Heart left ventricle (tissue), 16 donors: ENCODE measurements around the gene TRPM7. TPM values are rescaled to one million over a fixed set of nuclear protein-coding genes. Genes with fewer than 3 reads are reported as not detected.
A peak's percentile ranks its signal among the peaks of the same experiment; 100 is the strongest.

Experiments
- ATAC-seq, 4 donors: fragments of 200-7000 bp; cut with Tn5 transposase; one replicate each; pipeline ENCODE4 v1.9.1; 2020 to 2022; ENCODE audit warnings: moderate library complexity in 4 of 4, mild to moderate bottlenecking in 3 of 4, moderate number of reproducible peaks in 1 of 4
- DNase-seq, 5 donors: peaks; one replicate each; pipeline ENCODE4 v3.0.0-alpha.2; 2020
- H3K27ac ChIP-seq, 12 donors: fragments of 200-600 bp; sonication (generic) in 4 of 12; one replicate each; pipeline versions ENCODE4 v1.5.0 to v1.8.0; 2016 to 2022; ENCODE audit warnings: mild to moderate bottlenecking in 2 of 12
- H3K27me3 ChIP-seq, 9 donors: fragments of 200-600 bp; sonication (generic) in 2 of 9; one replicate each; pipeline versions ENCODE4 v1.5.1 to v1.8.0; 2016 to 2022; ENCODE audit warnings: mild to moderate bottlenecking in 3 of 9
- H3K36me3 ChIP-seq, 9 donors: fragments of 200-600 bp; sonication (generic) in 2 of 9; one replicate each; pipeline versions ENCODE4 v1.5.0 to v1.8.0; 2018 to 2022; ENCODE audit warnings: mild to moderate bottlenecking in 2 of 9
- H3K4me1 ChIP-seq, 12 donors: fragments of 200-600 bp; sonication (generic) in 4 of 12; one replicate each; pipeline versions ENCODE4 v1.5.0 to v1.8.0; 2016 to 2022; ENCODE audit warnings: mild to moderate bottlenecking in 3 of 12
- H3K4me3 ChIP-seq, 12 donors: fragments of 200-600 bp; sonication (generic) in 4 of 12; one replicate each; pipeline versions ENCODE4 v1.5.0 to v1.8.0; 2017 to 2022; ENCODE audit warnings: mild to moderate bottlenecking in 9 of 12, moderate library complexity in 4 of 12
- H3K9me3 ChIP-seq, 12 donors: fragments of 200-600 bp; sonication (generic) in 4 of 12; one replicate each; pipeline versions ENCODE4 v1.5.0 to v1.8.0; 2016 to 2022; ENCODE audit warnings: mild to moderate bottlenecking in 1 of 12
- POLR2A ChIP-seq, 2 donors: fragments of 450-650 bp; IDR thresholded peaks; one replicate each; pipeline ENCODE4 v1.6.1; 2017; ENCODE audit warnings: antibody characterized with exemption in 2 of 2, mild to moderate bottlenecking in 2 of 2, moderate library complexity in 2 of 2
- WGBS, 4 donors: extraction: QIAGEN DNeasy Blood & Tissue Kit in 2 of 4; methylation state at CpG; one replicate each; pipeline versions ENCODE4 v1.1.5 to v1.1.7; 2013 to 2018; 5-methylcytosine and 5-hydroxymethylcytosine counted together
- intact Hi-C, 10 donors: fragments of 100-400 bp; cut with DNase I; formaldehyde crosslinking; loops; one replicate each; pipeline versions ENCODE4 v1.11.1 to v1.14.2; 2022
- long read RNA-seq, 3 donors: library from polyadenylated mRNA; unstranded; transcript quantifications; one replicate each; pipeline ENCODE4 v2.0.0, GENCODE V29; 2020 to 2021
- polyA plus RNA-seq, 2 donors: library from polyadenylated mRNA; stranded (reverse); fragments of 200-250 nt; gene quantifications; one replicate each; pipeline ENCODE4 v1.2.3, GENCODE V29; 2013
- total RNA-seq, 9 donors: library from RNA; depleted of rRNA in 2 of 9; stranded (reverse); fragments of >200 nt in 2 of 9; fragmentation: NEBNext Ultra II Directional in 3 of 9; extraction: Animal tissue kit (Norgen Biotek cat#: 25700) in 3 of 9; gene quantifications; one replicate each; pipeline versions ENCODE4 v1.1.0 to v1.2.4, GENCODE V29; 2016 to 2023
- TF ChIP-seq, protein P1 (sequence below), 12 donors: fragments of 200-600 bp; sonication (generic) in 4 of 12; IDR thresholded peaks; one replicate each; pipeline versions ENCODE4 v1.5.0 to v1.8.0; 2018 to 2022; ENCODE audit warnings: antibody characterized with exemption in 12 of 12, mild to moderate bottlenecking in 5 of 12
- donor health status: ischemic (EF 13 %, LVEDD 7.1; RV severe dilation, severe dysfunction).
- donor health status: healthy with polysubstance abuse.
- donor health status: DM: no; HTN: yes; CAD: no.
- donor health status: DM: no; HTN: no; CAD: no.
- donor health status: ischemic (EF 25% LVEDD 6.9; RV normal size, moderate dysfunction).
- donor health status: ischemic (EF 25% LVEDD 5.7; RV mildly dilated, moderate dysfunction).
- donor health status: healthy.
- donor health status: DM: yes; HTN: yes; CAD: no.
- donor health status: ischemic (EF 35%, LVEDD 5.7; RV mildly dilated, moderate dysfunction).
- donor health status: nonischemic (EF 11% LVEDD 7.7; RV severe dilation, severe dysfunction).
- donor health status: DM: yes; HTN: yes; CAD: no.
- donor health status: PGD.
- donor health status: ischemic (EF 29% LVEDD 5.4; RV normal size, mild dysfunction).
- donor health status: nonischemic (EF 23%, LVEDD 6.1; RV moderate dilation, normal function).

The TRPM7 gene, protein sequence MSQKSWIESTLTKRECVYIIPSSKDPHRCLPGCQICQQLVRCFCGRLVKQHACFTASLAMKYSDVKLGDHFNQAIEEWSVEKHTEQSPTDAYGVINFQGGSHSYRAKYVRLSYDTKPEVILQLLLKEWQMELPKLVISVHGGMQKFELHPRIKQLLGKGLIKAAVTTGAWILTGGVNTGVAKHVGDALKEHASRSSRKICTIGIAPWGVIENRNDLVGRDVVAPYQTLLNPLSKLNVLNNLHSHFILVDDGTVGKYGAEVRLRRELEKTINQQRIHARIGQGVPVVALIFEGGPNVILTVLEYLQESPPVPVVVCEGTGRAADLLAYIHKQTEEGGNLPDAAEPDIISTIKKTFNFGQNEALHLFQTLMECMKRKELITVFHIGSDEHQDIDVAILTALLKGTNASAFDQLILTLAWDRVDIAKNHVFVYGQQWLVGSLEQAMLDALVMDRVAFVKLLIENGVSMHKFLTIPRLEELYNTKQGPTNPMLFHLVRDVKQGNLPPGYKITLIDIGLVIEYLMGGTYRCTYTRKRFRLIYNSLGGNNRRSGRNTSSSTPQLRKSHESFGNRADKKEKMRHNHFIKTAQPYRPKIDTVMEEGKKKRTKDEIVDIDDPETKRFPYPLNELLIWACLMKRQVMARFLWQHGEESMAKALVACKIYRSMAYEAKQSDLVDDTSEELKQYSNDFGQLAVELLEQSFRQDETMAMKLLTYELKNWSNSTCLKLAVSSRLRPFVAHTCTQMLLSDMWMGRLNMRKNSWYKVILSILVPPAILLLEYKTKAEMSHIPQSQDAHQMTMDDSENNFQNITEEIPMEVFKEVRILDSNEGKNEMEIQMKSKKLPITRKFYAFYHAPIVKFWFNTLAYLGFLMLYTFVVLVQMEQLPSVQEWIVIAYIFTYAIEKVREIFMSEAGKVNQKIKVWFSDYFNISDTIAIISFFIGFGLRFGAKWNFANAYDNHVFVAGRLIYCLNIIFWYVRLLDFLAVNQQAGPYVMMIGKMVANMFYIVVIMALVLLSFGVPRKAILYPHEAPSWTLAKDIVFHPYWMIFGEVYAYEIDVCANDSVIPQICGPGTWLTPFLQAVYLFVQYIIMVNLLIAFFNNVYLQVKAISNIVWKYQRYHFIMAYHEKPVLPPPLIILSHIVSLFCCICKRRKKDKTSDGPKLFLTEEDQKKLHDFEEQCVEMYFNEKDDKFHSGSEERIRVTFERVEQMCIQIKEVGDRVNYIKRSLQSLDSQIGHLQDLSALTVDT (N-terminal part only)
- total RNA-seq (10 to 100 TPM; 25.8 to 49.3 (median 31.0) TPM), polyA plus RNA-seq (10 to 100 TPM; 11.9 to 19.4 TPM)
- long read RNA-seq, donor 1, partial matches to known transcripts = 4 of 8 reads
- long read RNA-seq, donor 1, other reads (novel, unspliced or antisense) = 4 of 8 reads
- long read RNA-seq, donor 2, partial matches to known transcripts = 23 of 27 reads
- long read RNA-seq, donor 2, other reads (novel, unspliced or antisense) = 4 of 27 reads
- long read RNA-seq, donor 3, partial matches to known transcripts = 5 of 7 reads
- long read RNA-seq, donor 3, other reads (novel, unspliced or antisense) = 2 of 7 reads

DNA sequence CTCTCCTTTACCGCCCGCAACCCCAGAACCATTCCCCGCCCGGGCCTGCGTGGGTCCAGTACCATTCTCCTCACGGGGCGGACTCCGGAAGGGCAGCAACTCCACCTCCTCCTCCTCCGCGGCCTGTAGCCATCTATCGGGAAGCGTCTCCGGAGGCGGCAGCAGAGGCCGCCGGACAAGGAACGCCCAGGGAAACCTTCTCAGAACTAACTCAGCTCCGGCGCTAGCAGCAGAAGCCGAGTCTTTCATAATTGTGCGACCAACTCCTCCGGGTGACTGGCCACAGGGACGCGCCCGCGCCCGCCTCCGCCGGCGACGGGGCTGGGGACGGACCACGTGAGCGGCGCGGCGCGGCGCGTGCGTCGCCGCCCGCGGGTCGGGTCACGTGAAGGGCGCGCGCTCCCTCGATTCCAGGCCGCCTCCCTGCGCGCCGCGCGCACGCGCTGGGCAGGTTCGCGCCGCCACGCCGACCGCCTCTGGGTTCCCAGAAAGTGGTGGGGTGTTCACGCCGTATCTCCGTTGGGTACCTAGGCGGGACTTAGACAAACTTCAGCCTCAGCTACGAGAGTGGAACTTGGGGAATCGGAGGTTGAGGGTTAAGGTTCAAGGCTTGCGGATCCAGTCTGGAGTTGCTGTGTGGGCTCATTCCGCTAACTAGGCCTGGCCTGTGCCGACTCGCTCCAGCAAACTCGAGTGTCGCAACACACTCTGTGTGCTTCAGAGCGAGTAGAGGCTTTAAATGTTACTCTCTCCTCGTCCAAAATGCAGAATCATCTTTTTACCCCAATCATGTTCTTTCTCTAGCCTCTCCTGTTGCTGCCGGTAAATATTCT, at the start of gene TRPM7:
Gene TRPM7, minus strand, starts transcription at position 329 of the 833 bp plus-strand sequence. Its CDS starts 264 bp downstream, at position 65.
- H3K9me3 ChIP-seq = no peaks in the 10 kb centered on the region
- peak; percentile 90 to 95 (median 92) for DNase-seq
- no peaks in the 10 kb centered on the region for H3K27me3 ChIP-seq
- H3K36me3 ChIP-seq = peaks cover 0 to 14% (median 8%) of the 10 kb centered on the region in 9 donors
- intact Hi-C loops = loop anchor here in 6 of 10 donors (1.0 to 10.0 kb wide), 4 partner anchors 78 to 81 kb away; partner anchors contain the start of gene SPPL2A (in 6 of the 6)
- H3K4me1 ChIP-seq = peaks cover 0 to 47% (median 25%) of the 10 kb centered on the region in 12 donors
- TF ChIP-seq, protein P1, sequence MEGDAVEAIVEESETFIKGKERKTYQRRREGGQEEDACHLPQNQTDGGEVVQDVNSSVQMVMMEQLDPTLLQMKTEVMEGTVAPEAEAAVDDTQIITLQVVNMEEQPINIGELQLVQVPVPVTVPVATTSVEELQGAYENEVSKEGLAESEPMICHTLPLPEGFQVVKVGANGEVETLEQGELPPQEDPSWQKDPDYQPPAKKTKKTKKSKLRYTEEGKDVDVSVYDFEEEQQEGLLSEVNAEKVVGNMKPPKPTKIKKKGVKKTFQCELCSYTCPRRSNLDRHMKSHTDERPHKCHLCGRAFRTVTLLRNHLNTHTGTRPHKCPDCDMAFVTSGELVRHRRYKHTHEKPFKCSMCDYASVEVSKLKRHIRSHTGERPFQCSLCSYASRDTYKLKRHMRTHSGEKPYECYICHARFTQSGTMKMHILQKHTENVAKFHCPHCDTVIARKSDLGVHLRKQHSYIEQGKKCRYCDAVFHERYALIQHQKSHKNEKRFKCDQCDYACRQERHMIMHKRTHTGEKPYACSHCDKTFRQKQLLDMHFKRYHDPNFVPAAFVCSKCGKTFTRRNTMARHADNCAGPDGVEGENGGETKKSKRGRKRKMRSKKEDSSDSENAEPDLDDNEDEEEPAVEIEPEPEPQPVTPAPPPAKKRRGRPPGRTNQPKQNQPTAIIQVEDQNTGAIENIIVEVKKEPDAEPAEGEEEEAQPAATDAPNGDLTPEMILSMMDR (IDR thresholded peaks at IDR 0.05) = peak in 2 of 12 donors; percentile 9 to 21
- TF ChIP-seq POLR2A (IDR thresholded peaks at IDR 0.05) = peak in 1 of 2 donors; percentile 73
- H3K27ac ChIP-seq = peak within 1 kb of the TSS; percentile 87 to 99 (median 94)
- WGBS, 4 donors = 0% methylated on average over 48 to 80 of the region's 80 CpGs
- peak within 1 kb of the TSS; percentile 64 to 98 (median 78) for H3K4me3 ChIP-seq
- peak; percentile 80 to 97 (median 94) for ATAC-seq

DNA sequence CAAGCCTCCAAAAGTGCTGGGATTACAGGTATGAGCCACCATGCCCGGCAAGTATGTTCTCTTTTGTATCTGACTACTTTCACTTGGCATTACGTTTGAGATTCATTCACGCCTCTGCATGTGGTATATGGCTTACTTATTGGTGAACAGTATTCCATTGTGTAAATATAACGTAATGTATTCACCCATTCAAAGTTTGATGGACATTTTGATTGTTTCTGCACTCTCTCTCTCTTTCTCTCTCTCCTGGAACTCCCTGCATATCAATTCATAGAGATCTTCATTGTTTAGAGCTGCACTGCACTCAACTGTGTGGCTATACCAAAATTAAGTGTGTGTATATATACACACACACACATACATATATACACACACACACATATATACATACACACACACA, 48.6 kb upstream of the TRPM7 start:
- ATAC-seq (no peak), DNase-seq (no peak)
- intact Hi-C loops = loop anchor here in 2 of 10 donors (10.0 kb wide), 2 partner anchors 130 to 160 kb away; no protein-coding TSS in a partner anchor
- H3K4me3 ChIP-seq = no peak overlapping the region
- H3K27me3 ChIP-seq = no peaks in the 10 kb centered on the region
- H3K36me3 ChIP-seq = peaks cover 2 to 100% (median 67%) of the 10 kb centered on the region in 9 donors
- TF ChIP-seq, protein P1 (IDR thresholded peaks at IDR 0.05) = no peak
- no peak for TF ChIP-seq POLR2A (IDR thresholded peaks at IDR 0.05)
- no peaks in the 10 kb centered on the region for H3K9me3 ChIP-seq
- WGBS, 4 donors = 81 to 95% (median 87%) methylated on average over 4 of the region's 4 CpGs
- H3K27ac ChIP-seq = no peak overlapping the region
- no peaks in the 10 kb centered on the region for H3K4me1 ChIP-seq

DNA sequence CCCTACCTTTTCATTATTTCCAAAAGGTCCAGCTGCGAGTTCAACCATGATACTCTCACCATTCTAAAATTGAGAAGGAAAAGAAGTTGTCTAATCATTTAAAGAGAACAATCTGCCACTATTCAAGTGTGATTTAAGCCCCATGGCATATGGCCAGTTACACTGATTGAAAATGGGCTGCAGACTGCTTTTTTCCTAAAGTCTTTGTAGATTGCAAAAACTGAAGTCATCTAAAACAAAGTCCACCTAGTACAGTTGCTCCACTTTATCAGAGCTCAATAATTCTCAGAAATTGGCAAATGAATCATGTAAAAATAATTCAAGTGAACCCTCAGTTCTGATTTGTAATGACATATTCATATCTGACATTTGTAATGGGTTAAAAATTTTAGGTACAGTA, 39.7 kb upstream of the TRPM7 start:
- peaks cover 0 to 98% (median 79%) of the 10 kb centered on the region in 9 donors for H3K36me3 ChIP-seq
- no peak overlapping the region for H3K4me3 ChIP-seq
- DNase-seq = no peak
- no peaks in the 10 kb centered on the region for H3K4me1 ChIP-seq
- TF ChIP-seq, protein P1 (IDR thresholded peaks at IDR 0.05) = no peak
- no peak for TF ChIP-seq POLR2A (IDR thresholded peaks at IDR 0.05)
- ATAC-seq = no peak
- 94 to 100% (median 96%) methylated on average over 1 of the region's 1 CpG for WGBS, 4 donors
- intact Hi-C loops = no loop called here
- H3K9me3 ChIP-seq = no peaks in the 10 kb centered on the region
- H3K27ac ChIP-seq = no peak overlapping the region
- H3K27me3 ChIP-seq = no peaks in the 10 kb centered on the region
